ENCODE results near the gene RFX4.

RFX4 gene

DNA sequence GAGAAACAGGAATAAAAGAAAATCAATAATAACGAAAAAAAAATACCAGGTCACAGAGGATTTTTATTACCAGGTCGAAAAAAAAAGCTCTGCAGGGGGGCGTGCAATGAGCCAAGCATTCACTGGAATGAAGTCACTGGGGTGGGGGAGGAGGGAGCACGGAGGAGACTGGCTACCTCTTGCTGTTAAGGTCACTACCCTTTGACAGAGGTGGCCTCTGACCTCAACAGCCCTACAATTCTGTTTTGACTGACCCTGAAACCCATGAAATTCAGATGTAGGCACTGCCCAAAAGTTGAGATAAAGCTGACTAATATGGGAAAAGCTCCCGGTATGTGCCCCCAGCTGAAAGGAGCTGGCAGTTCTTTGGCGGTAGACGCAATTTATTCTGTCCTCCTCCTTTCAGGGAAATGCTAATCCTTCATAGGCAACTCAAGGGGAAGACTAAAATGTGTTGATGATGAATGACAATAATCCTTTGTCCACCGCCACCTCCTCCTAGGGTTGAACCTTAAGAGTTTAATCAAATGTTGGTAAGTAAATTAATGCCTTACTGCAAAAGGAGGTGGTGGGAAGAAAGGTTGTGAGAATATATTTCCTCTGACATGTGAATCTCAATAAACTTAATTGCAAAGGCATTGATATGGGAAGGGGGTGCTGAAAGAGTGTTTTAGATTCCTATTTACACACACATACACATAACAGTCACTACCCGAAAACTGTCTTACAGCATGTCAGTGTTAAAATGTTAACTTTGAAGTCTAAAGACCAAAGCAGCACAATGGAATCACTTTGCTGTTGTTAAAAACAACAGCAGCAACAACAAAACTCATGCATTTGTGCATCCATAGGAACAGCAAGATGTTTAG lies 185.4 kb downstream of the RFX4 start:
- TF ChIP-seq, protein P1, sequence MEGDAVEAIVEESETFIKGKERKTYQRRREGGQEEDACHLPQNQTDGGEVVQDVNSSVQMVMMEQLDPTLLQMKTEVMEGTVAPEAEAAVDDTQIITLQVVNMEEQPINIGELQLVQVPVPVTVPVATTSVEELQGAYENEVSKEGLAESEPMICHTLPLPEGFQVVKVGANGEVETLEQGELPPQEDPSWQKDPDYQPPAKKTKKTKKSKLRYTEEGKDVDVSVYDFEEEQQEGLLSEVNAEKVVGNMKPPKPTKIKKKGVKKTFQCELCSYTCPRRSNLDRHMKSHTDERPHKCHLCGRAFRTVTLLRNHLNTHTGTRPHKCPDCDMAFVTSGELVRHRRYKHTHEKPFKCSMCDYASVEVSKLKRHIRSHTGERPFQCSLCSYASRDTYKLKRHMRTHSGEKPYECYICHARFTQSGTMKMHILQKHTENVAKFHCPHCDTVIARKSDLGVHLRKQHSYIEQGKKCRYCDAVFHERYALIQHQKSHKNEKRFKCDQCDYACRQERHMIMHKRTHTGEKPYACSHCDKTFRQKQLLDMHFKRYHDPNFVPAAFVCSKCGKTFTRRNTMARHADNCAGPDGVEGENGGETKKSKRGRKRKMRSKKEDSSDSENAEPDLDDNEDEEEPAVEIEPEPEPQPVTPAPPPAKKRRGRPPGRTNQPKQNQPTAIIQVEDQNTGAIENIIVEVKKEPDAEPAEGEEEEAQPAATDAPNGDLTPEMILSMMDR (IDR thresholded peaks at IDR 0.05; ENCODE audit: unreplicated experiment in 3 of 3): no peak
- no peaks in the 10 kb centered on the region for H3K36me3 Mint-ChIP-seq (ENCODE audit: low read depth)
- peaks cover 43% of the 10 kb centered on the region for H3K4me1 Mint-ChIP-seq
- H3K27me3 Mint-ChIP-seq (ENCODE audit: low read depth): no peaks in the 10 kb centered on the region
- no peaks in the 10 kb centered on the region for H3K9me3 Mint-ChIP-seq
- no peak overlapping the region for H3K4me3 Mint-ChIP-seq
- peak overlapping the region; percentile 38 to 90 (median 86) for H3K27ac Mint-ChIP-seq

DNA sequence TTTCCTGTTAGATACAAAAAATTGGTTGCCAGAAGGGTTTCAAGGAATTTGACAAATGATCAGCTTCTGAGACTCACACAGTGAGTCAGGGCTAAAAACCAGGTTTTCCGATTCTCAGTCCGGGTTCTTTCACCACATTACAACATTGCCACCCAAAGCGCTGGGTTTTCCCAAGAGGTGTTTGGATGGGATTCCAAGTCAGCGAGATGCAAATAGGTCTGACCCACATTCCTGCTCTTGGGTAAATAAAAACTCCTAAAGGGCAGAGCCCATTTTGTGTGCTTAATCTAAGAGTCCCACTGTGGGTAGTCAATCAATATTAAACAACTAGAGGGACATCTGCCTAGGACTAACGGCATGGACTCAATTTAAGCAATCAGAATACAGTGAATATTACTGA lies 186.3 kb downstream of the RFX4 start:
- Mint-ChIP-seq H3K4me3 (no peak overlapping the region), H3K27me3 (ENCODE audit: low read depth) (no peaks in the 10 kb centered on the region), H3K4me1 (peaks cover 49% of the 10 kb centered on the region), H3K36me3 (ENCODE audit: low read depth) (no peaks in the 10 kb centered on the region), H3K27ac (peak overlapping the region in 2 of 3 experiments; percentile 38 to 90), H3K9me3 (no peaks in the 10 kb centered on the region)
- TF ChIP-seq, protein P1 (IDR thresholded peaks at IDR 0.05; ENCODE audit: unreplicated experiment in 3 of 3): no peak

DNA sequence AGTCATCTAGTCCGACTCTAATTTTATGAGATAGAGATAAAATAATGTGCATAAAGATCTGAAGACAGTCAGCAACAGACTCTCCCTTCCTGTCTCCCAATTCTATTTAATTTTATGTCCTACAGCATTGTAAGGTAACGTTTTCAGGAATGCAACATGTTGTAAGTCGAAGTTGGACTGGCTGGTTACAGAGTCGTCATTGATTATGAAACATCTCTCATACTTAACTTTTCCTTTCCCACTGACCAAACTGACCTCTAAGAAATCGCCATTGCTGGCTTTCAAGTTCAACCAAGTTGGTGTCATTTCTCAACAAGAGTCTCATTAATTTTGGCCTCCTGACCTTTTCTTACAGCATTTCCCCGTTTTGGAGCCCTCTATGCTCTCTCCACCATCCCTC lies 186.7 kb downstream of the RFX4 start:
- H3K27me3 Mint-ChIP-seq (ENCODE audit: low read depth): no peaks in the 10 kb centered on the region
- H3K27ac Mint-ChIP-seq: peak overlapping the region in 2 of 3 experiments; percentile 38 to 90
- no peaks in the 10 kb centered on the region for H3K36me3 Mint-ChIP-seq (ENCODE audit: low read depth)
- peak overlapping the region in 1 of 3 experiments; percentile 10 for H3K4me3 Mint-ChIP-seq
- no peaks in the 10 kb centered on the region for H3K9me3 Mint-ChIP-seq
- TF ChIP-seq, protein P1 (IDR thresholded peaks at IDR 0.05; ENCODE audit: unreplicated experiment in 3 of 3): no peak
- H3K4me1 Mint-ChIP-seq: peaks cover 50% of the 10 kb centered on the region

DNA sequence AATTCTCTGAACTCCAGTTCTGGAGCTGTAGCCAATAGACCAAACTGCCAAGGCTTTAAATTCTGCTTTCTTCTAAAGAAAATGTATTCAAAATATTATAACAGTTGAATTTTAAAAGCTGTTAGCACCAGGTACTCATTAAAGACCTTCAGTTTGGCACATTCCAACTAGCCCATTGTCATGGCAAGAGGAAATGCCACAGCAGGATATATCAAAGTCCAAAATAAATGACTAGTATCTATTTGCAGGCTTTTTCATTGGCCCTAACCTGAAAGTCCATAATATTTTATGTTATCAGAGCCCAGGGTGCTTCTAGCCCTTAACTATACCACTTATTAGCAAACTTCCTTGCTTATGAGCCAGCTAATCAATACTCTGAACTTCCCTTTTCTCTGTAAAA lies 188.6 kb downstream of the RFX4 start:
- H3K27ac Mint-ChIP-seq: no peak overlapping the region
- H3K27me3 Mint-ChIP-seq (ENCODE audit: low read depth): no peaks in the 10 kb centered on the region
- TF ChIP-seq, protein P1 (IDR thresholded peaks at IDR 0.05; ENCODE audit: unreplicated experiment in 3 of 3): no peak
- peaks cover 57% of the 10 kb centered on the region for H3K4me1 Mint-ChIP-seq
- no peak overlapping the region for H3K4me3 Mint-ChIP-seq
- H3K9me3 Mint-ChIP-seq: no peaks in the 10 kb centered on the region
- H3K36me3 Mint-ChIP-seq (ENCODE audit: low read depth): no peaks in the 10 kb centered on the region

DNA sequence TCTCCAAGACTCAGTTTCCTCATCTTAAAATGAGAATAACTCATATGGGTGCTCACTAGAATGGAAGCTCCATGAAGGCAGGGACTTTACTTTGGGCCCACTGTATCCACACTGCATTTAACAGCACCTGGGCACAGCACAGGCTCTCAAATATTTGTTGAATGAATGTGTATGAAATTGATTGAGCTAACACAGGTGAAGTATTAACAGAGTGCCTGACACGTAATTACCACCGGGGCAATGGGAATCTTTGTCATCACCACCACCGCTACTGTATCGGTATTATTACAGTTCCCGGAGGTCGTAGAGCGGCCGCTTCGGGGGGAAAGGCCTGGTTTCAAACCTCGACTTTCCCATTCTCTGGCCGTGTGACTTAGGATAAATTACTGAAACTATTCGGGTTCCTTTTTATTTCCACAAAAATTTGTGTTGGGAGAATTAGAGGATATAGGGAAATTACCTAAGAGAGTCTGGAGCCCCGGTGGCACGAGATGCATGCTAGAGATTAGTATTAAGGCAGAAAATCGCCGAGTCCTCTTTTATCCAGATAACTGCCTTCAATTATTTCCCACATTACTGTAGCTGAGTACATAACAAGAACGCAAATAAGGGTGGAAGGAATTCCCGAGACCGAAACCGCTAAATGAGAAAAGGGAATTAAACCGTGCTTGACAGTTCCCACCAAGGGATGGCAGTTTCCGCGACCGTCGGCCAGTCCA lies 190.6 kb downstream of the RFX4 start:
- H3K4me1 Mint-ChIP-seq: peaks cover 38% of the 10 kb centered on the region
- peaks cover 7% of the 10 kb centered on the region for H3K36me3 Mint-ChIP-seq (ENCODE audit: low read depth)
- peak overlapping the region; percentile 99 to 100 (median 100) for H3K27ac Mint-ChIP-seq
- TF ChIP-seq, protein P1 (IDR thresholded peaks at IDR 0.05; ENCODE audit: unreplicated experiment in 3 of 3): no peak
- no peaks in the 10 kb centered on the region for H3K9me3 Mint-ChIP-seq
- H3K4me3 Mint-ChIP-seq: peak overlapping the region; percentile 90 to 94 (median 93)
- no peaks in the 10 kb centered on the region for H3K27me3 Mint-ChIP-seq (ENCODE audit: low read depth)
